ENCODE measurements around the gene MYO7B.
"Not testable (repeated sequence)": the region's sequence is repeated elsewhere in the genome, so short reads cannot be mapped to it uniquely, and the experiment has no call there.

Gene MYO7B

GRCh38 chr2:127552846-127553245 is 17.4 kb downstream of the MYO7B start:
- DNase-seq: no peak

DNA sequence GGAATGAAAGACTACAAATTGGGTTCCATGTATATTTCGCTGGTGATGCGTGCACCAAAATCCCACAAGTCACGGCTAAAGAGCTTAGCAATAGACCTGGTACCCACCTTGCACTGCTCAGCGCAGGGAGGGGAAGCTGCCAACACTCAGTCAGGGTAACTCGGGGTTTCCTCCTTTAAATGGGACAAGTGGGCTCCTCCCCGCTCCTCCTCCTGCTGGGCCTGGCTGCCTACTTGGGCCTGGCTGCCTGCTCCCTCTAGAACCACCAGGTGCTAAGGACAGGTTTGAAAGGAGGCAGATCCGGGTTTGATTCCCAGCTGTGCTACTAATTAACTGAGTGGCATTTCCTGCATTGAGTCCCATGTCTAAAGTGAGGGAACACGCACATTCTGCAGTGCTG is 23.4 kb downstream of the MYO7B start:
- no peak for DNase-seq

GRCh38 chr2:127559454-127559853 is 24.0 kb downstream of the MYO7B start:
- DNase-seq: no peak

GRCh38 chr2:127560201-127560930 is 24.9 kb downstream of the MYO7B start:
- peak in 7 of 14 donors; percentile 8 to 78 (median 35) for DNase-seq

DNA sequence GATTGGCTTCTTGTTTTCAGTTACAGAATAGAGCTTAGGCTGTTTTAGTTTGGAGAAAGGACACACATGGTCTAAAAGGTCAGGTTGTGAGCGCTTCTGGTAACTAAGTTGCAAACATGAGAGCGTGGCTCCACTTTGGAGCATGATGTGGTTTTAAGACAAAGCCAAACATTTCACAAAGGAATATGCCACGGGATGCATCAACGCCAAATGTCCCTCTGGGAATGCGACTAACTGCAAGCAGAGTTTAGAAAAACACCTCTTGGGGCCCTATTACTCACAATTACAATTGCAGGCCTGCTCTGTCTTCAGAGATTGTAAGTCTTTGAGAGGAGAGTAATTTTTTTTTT is 25.4 kb downstream of the MYO7B start:
- DNase-seq: no peak

- DNase-seq: no peak
Observed at GRCh38 chr2:127561371-127561770, 25.9 kb downstream of the MYO7B start.

- no peak for DNase-seq
Observed at GRCh38 chr2:127562936-127563335, 27.5 kb downstream of the MYO7B start.

DNA sequence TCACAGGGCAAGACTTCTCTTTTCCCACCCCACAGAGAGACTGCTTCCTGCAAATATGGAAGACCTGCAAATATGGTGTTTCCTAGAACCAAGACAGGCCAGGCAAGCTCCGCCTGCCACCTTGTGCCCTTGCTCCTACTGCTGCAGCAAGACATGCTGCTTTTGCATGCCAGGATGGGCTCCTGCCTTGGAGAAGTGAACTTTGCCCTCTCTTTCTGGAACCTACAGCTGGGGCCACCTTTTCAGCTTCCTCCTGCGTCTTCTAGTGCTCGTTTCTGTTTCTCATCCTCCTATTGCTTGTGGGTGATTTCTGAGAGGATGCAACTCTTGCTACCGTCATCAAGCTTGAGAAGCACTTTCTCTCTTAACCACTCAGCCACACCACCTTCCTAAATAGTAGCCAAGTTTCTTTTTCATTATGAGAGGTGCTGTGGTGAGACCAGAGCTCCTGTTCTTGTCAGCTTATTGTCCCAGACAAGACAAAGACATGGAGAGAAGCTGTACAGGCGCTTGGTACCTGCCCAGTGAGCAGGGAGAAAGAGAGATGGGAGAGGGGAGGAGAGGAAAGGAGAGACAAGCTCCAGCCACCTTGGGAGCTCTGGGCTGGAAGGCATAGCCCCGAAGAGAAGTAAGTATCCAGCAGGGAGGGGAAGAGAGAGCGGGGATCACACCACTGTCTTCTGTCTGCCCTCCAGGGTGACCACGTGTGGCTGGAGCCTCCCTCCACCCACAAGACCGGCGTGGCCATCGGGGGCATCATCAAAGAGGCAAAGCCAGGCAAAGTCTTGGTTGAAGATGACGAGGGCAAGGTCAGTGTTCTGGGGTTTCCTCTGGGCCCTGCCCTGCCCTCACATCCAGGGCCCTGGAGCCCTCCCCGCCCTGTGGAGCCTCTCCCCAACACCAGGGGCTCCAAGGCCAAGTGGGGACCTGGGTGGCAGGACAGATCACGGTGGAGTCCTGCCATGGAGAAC is 28.3 kb downstream of the MYO7B start:
- DNase-seq: no peak

DNA sequence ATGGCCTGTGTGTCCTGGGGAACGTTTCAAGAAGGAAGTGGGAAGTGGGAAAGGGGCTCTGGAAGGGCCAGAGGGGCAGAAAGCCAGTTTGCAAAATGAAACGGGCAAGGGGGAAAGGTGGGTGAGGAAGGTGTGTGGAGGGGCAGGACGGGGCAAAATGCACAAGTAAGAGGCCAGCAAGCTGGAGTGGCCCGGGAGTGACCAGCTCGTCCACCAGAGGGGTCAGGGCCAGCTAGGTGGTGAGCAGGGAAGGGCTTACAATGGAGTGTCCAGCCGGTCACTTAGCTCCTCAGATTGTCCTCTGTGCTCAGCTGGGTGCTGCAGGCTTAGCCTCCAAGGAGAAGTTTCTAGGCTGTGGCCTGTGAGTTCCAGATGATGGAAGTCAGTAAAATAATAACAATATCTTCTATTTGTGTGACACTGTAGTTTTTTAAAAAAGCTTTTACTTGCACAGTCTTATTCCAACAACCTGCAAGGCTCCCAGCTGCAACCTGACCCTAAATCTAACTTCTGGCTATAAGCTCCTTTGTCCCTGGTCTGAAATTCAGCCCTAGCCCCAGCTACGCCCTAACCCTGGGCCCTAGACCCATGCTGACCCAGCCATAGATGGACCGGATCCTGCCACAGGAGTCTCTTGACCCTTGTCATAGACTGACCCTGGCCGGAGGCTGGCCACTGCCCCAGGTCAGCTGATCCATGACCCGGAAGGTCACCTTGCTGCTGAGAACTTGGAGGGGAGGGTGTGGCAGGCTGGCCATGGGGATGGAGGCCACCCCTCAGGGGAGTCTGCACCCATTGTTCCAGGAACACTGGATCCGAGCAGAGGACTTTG is 29.2 kb downstream of the MYO7B start:
- DNase-seq: no peak

GRCh38 chr2:127565261-127566138 is 30.0 kb downstream of the MYO7B start:
- no peak for DNase-seq

GRCh38 chr2:127566139-127566417 is 30.6 kb downstream of the MYO7B start:
- DNase-seq: no peak

GRCh38 chr2:127566576-127566975 is 31.1 kb downstream of the MYO7B start:
- no peak for DNase-seq

- DNase-seq: no peak
Observed at GRCh38 chr2:127567351-127567854, 31.9 kb downstream of the MYO7B start.

DNA sequence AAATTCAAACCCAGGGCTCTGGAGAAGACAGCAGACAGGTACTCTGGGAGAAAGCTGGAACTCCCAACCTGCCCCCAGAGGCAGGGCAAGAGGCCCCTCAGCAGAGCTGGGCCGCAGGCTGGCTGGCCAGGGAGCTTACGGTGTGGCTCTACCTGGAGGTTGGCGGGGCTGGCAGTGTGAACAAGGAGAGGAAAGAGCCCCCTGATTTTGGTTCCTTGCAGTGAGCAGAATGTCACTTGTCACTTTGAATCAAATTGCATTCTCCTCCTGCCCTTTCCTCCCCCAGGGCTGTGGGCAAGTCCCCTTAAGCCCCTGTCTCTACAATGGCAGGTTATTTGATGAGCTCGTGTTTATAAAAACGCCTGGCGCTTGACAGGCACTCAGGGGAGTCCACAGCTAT is 32.6 kb downstream of the MYO7B start:
- no peak for DNase-seq

DNA sequence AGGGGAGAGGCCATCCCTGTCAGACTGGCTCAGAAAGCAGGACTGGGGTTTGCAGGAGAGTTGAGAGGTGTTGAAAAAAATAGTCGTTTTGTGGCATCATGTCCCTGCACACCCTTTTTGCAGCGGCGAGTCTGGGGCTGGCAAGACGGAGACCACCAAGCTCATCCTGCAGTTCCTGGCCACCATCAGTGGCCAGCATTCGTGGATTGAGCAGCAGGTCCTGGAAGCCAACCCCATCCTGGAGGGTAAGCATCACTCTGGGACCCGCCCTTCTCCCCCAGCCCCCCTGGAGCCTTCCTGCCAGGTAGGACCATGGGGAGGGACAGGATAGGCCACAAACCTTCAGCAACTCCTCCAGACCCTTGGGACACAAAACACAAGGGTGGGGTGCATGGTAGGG is 34.2 kb downstream of the MYO7B start:
- DNase-seq: peak in 1 of 14 donors; percentile 13

GRCh38 chr2:127570282-127571250 is 35.1 kb downstream of the MYO7B start:
- peak in 6 of 14 donors; percentile 2 to 61 (median 14) for DNase-seq

GRCh38 chr2:127572352-127572751 is 36.9 kb downstream of the MYO7B start:
- not testable (repeated sequence) for DNase-seq

DNA sequence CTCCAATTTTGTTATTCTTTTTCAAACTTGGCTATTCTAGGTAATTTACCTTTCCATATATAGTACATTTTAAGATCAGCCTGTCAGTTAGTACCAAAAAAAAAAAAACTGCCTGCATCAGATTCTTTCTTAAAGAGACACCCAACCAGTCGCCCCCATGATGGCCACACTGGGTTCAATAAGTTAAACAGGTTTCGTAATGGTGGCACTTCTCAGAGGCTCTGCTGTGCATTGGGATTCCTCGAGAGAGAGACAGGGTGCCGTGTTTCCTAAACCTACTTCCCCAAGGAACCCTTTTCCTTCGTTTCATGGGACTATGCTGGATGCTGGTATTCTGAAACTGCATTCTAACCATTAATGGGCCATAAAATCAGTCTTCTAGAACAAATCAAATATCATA is 37.4 kb downstream of the MYO7B start:
- no peak for DNase-seq

GRCh38 chr2:127573298-127573697 is 37.8 kb downstream of the MYO7B start:
- DNase-seq: no peak

- DNase-seq: no peak
Observed at GRCh38 chr2:127573771-127574170, 38.3 kb downstream of the MYO7B start.

GRCh38 chr2:127574656-127575055 is 39.2 kb downstream of the MYO7B start:
- no peak for DNase-seq

Data from C1 segment of cervical spinal cord (tissue), 14 donors.